ENCODE data around the gene FCAR.
"Not testable (repeated sequence)": the region's sequence is repeated elsewhere in the genome, so short reads cannot be mapped to it uniquely, and the experiment has no call there.

The FCAR gene

GRCh38 chr19:54894106-54894505, 20.1 kb downstream of the FCAR start:
- DNase-seq (ENCODE audit: low read depth in 2 of 2): not testable (repeated sequence)

DNA sequence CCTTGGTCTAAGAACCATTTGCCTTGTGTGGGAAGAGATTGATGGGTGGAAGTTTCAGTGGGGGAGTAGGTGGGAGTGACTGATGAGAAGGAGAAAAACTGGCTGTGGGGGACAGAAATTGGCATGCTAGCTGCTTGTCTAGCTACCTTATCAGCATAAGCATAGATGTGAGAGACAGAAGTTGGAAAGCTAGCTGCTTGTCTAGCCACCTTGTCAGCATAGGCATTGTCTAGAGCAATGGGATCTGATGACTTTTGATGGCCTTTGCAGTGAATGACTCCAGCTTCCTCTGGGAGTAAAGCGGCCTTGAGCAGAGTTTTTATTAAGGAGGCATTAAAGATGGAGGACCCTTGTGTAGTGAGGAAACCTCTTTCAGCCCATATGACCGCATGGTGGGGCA, 22.0 kb downstream of the FCAR start:
- DNase-seq (ENCODE audit: low read depth in 2 of 2): no peak

DNA sequence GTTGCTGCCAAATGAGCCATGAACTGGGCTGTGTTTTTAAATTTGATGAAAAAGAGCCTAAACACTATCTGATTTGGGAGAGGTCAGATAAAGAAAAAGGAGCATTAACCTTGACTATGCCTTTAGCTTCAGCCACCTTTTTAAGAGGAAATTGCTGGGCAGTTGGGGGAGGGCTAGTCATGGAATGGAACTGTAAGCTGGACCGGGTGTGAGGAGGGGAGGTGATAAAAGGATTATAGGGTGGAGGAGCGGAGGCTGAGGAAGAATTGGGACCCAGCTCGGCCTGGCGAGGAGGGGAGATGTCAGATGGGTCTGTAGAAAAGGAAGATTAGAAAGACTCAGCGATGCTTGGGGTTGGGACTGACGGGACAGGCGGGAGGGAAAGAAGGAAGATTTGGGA, 24.6 kb downstream of the FCAR start:
- DNase-seq (ENCODE audit: low read depth in 2 of 2): not testable (repeated sequence)

GRCh38 chr19:54899646-54900045, 25.6 kb downstream of the FCAR start:
- DNase-seq (ENCODE audit: low read depth in 2 of 2): not testable (repeated sequence)

- DNase-seq (ENCODE audit: low read depth in 2 of 2): not testable (repeated sequence)
Measured at GRCh38 chr19:54901153-54901552, 27.1 kb downstream of the FCAR start.

- no peak for DNase-seq (ENCODE audit: low read depth in 2 of 2)
Measured at GRCh38 chr19:54902061-54902460, 28.0 kb downstream of the FCAR start.

- no peak for DNase-seq (ENCODE audit: low read depth in 2 of 2)
Measured at GRCh38 chr19:54903303-54903702, 29.3 kb downstream of the FCAR start.

DNA sequence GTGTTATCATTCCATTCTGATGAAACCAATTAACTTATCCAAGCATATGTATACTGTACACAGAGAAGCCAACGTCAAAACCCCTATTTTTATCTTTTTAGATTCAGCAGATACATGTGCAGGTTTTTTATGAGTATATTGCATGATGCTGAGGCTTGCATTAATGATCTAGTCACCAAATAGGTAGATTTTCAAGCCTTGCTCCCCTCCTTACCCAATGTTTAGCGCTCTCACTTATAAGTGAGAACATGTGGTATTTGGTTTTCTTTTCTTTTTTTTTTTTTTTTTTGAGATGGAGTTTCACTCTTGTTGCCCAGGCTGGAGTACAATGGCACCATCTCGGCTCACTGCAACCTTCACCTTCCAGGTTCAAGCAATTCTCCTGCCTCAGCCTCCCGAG, 30.2 kb downstream of the FCAR start:
- DNase-seq (ENCODE audit: low read depth in 2 of 2): not testable (repeated sequence)

DNA sequence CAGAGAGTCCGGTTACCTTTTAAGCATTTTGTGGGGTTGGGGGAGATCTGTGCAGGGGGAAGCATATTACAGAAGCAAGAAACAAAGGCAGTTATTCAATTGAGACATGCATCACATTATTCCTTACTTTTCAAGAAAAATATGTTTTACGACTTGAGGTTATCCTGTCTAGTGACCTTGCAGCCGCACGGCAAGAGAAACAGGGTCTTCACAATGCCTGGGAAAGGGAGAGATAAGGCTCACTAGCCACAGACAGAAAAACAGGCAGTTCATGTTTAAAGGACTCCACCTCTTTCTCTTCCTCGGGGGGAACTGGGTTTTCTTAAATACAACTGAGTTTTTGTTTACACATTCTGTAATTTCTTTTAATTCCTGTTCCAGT, 31.4 kb downstream of the FCAR start:
- no peak for DNase-seq (ENCODE audit: low read depth in 2 of 2)

- no peak for DNase-seq (ENCODE audit: low read depth in 2 of 2)
Measured at GRCh38 chr19:54905803-54906511, 31.9 kb downstream of the FCAR start, which contains the start of gene NCR1. Gene NCR1 (plus strand): TSS chr19:54906148. CDS start chr19:54906188, 40 bp downstream.

DNA sequence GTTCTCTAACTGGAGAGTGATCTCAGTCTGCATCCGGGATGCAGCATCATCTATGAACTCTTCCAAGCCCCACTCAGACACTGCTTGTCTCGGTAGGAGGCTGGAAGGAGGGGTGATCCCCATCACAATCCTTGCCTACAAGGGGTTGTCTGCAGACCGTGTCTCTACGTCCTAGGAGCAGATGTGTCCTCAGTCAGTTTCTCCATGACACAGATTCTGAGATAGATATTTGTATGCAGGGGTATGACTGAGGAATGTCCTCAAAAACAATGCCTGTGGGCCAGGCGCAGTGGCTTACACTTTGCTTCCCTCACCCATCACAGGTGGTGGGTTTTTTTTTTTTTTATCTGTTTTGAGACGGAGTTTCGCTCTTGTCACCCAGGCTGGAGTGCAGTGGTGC, 32.8 kb downstream of the FCAR start:
- no peak for DNase-seq (ENCODE audit: low read depth in 2 of 2)

GRCh38 chr19:54907899-54908298, 33.9 kb downstream of the FCAR start:
- DNase-seq (ENCODE audit: low read depth in 2 of 2): not testable (repeated sequence)

DNA sequence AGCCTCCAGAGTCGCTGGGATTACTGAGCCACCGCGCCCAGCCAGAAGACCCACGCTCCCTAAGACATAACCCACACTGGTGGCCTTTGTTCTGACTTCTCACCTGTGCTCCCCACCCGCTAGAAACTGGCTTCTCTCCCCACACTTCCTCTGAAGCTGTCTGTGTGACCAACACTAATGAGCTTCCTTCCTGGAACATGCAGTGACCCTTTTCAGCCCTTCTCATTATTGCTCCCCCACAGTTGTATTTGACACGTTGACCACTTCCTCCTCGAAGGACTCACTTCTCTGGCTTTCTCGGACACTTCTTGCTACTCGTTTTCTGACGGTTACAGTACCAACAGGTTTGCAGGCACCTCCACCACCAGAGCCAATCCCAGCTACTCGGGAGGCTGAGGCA, 42.8 kb downstream of the FCAR start:
- no peak for DNase-seq (ENCODE audit: low read depth in 2 of 2)

DNA sequence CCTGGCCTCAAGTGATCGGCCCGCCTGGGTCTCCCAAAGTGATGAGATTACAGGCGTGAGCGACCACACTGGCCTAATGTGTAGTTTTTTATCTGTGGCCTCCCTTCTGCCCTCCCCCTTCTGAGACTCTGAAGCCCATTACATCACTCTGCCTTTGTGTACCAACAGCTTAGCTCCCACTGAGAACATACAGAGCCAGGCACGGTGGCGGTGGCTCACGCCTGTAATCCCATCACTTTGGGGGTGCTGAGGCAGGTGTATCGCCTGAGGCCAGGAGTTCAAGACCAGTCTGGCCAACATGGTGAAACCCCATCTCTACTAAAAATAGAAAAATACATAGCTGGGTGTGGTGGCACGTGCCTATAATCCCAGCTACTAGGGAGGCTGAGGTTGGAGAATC, 44.5 kb downstream of the FCAR start:
- no peak for DNase-seq (ENCODE audit: low read depth in 2 of 2)

GRCh38 chr19:54919646-54920563, 45.9 kb downstream of the FCAR start:
- not testable (repeated sequence) for DNase-seq (ENCODE audit: low read depth in 2 of 2)

GRCh38 chr19:54921082-54921481, 47.0 kb downstream of the FCAR start:
- no peak for DNase-seq (ENCODE audit: low read depth in 2 of 2)

- no peak for DNase-seq (ENCODE audit: low read depth in 2 of 2)
Measured at GRCh38 chr19:54923276-54923675, 49.2 kb downstream of the FCAR start.

DNA sequence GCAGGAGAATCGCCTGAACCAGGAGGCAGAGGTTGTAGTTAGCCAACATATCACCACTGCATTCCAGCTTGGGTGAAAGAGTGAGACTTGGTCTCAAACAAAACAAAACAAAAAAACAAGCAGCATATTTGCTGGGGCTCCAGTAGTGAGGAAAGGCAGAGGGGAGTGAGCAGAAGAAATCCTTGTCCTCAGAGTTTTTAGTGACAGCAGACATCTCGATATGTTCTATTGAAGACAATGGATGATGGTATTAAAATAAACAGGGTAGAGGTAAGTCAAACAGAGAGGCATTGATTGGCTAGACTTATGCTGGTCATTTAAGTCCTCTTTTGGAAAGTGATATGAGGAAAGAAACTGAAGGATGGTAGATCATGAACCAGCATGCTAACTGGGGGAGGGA, 54.3 kb downstream of the FCAR start:
- no peak for DNase-seq (ENCODE audit: low read depth in 2 of 2)

- DNase-seq (ENCODE audit: low read depth in 2 of 2): no peak
Measured at GRCh38 chr19:54937926-54938325, 63.9 kb downstream of the FCAR start.

DNA sequence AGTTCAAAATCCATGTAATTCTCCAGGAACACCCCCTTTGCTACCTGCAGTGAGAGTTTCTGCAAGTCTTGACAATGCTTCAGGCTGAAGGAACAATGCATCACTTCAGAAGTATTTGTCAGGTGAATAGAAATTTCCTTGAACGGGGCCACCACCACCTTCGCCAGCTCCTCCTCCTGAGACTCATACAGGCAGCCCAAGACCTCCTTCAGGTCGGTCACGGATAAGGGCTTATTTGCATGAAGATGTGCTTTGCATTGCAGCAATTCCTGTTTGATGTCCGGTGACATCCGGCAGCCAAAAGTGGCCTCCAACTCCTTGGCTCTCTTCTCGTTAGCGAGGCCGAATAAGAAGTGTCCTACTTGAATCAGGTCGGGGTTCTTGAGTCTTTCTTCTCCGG, 64.9 kb downstream of the FCAR start:
- no peak for DNase-seq (ENCODE audit: low read depth in 2 of 2)

GRCh38 chr19:54939538-54939937, 65.5 kb downstream of the FCAR start:
- DNase-seq (ENCODE audit: low read depth in 2 of 2): not testable (repeated sequence)
